ENCODE data around the gene RMI2.
"Not testable (repeated sequence)": the region's sequence is repeated elsewhere in the genome, so short reads cannot be mapped to it uniquely, and the experiment has no call there.

Gene RMI2

DNA sequence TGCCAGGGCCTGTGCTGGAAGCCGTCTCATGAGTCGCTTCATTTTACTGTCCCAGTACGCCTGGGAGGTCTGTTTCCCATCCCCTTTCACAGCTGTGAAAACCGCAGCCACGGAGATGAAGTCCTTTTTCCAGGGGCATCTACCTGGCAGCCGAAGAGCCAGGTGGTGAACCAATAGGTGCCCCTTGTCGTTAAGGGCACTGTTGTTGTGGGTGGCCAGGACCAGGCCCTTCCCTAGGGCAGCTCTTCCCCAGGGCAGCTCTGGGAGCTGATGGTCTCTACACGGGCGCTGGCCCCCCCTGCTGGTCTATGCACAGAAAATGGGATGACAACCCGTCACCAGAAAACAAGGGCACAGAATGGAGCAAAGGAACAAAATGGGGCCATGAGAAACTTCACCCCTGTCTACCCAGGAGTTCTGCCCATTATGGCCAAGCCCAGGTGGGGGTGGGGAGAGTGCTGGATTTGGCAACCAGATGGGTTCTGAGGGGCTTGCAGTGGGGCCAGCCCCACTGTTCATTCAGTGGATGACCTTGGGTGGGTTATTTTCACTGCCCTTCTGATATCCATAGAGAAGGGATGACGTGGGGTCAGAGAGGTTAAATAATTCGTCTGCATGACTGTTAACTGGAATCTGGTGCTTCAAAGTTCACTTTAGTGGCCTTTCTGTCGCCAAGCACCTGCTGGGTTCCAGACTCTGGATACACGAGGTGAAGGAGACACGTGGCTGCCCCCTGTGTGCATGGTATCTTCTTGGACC lies 11.5 kb downstream of the RMI2 start:
- DNase-seq, result peak; percentile 7

DNA sequence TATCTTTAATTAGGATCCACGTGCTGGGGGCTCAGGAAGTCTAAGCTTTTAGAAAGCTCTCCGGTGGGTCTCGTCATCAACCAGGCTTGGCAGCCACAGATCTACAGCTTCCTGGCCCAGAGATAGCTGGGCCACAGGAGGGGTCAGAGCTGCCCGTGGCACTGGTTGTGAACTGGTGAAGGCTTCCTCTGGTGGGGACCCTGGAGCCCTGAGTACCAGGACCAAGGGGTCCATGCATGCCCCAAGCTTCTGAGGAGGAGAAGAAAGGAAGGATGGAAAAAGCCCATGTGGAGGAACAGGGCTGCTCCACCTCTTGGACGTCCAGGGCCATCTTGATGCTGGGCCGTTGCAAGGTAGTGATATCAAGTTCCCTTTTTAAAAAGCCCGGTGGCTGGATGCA lies 13.3 kb downstream of the RMI2 start:
- DNase-seq, result no peak

DNA sequence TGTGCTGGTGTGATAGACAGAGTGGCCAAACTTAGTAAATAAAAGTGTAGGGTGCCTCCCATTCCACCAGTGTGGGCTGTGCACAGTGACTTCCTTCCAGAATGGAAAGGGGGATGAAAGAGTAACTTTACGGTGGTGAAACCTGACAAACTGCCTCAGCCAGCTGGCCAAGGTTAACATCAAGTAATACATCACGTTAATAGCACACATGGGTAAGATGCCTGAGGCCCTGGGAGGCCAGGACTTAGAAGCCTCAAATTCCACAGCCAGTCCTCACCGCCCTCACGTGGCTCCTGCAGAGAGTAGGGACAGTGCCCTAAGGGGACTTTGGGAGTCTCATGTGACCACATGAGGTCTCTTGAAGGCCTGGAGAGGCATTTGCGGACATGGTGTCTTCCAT lies 14.1 kb downstream of the RMI2 start:
- no peak for DNase-seq

DNA sequence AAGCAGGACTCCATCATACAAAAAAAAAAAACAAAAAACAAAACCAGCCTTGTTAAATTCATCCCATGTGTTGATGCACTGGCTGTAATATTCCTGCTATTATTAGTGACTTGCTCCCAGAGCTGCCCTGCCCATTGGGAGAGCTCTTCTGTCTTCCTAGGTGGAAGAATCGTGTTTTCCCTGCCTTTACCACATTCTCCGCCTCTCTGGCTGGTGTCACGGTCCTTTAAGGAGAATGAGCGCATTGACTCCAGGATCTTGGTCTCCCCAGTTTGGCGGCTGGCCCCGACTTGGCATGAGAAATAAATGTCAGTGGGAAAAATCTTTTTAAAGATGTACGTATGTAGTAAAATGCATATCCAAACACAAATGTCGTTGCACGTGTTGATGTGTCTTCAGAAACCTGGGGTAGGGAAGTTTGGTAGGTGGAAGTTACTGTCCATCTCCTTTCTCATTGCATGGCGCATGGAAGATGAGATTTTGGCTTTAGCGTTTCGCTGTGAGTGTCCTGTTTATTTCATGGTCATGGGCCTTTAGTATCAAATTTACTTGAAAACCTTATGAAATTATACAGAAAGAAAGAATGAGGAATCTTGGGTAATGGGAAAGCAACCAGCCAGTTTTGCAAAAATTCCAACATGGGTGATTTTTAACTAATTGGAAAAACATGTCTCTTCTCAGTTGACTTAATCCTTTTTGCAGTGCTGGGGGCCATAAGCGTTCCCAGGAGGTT lies 15.5 kb downstream of the RMI2 start:
- no peak for DNase-seq

DNA sequence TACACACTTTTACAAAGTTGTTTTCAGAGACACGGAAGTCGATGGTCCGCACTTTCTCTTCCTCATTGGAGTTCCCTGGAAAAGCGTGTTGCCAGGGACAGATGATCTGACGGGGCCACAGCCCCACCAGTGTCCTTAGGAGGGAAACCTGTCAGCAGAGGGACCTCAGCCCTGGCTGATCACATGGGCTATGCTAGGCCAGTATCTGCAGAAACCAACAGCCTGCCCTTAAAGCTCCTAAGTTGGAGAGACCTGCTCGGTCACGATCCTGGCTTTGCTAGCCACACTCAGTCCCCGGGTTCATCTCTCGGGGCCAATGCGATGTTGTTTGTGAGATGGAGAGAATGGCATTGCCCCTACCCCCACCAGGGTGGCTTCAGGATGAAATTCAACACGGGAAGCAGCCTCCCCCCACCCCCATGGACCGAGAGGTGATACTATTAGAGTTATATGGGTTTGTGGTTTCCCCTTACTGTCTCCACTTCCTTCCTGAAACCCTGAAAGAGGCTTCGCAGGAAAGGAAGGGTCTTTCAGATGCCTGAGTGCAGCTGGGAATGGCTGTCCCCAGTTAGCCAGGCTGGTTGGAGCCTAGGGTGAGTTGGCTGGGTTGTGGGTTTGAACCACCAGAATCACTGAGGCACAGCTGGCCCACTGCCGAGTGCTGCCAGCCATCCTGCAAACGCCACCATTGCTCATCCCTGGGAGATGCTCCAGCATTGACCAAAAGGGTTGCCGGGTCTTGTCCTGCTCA lies 16.6 kb downstream of the RMI2 start:
- no peak for DNase-seq

DNA sequence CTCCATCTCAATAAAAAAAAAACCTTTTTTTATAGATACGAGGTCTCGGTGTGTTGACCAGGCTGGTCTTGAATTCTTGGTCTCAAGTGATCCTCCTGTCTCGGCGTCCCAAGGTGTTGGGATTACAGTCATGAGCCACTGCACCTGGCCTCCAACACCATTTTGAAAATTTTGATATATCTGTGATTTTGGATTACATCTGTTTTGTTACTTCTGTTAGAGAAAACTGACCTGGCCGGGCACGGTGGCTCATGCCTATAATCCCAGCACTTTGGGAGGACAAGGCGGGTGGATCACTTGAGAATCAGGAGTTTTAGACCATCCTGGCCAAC lies 18.6 kb downstream of the RMI2 start:
- no peak for DNase-seq

DNA sequence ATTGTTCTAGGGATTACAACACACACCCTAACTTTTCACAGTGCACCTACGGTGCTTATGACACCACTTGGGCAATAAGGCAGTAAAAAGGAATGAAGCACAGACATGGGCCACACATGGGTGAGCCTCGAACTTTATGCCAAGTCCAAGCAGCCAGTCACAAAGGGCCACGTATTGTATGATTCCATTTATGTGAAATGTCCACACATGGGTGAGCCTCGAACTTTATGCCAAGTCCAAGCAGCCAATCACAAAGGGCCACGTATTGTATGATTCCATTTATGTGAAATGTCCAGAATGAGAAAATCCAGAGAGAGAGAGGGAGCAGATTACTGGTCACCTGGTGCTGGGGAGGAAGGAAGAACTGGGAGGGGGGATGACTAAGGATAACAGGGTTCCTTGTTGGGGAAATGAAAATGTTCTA lies 22.2 kb downstream of the RMI2 start:
- no peak for DNase-seq

DNA sequence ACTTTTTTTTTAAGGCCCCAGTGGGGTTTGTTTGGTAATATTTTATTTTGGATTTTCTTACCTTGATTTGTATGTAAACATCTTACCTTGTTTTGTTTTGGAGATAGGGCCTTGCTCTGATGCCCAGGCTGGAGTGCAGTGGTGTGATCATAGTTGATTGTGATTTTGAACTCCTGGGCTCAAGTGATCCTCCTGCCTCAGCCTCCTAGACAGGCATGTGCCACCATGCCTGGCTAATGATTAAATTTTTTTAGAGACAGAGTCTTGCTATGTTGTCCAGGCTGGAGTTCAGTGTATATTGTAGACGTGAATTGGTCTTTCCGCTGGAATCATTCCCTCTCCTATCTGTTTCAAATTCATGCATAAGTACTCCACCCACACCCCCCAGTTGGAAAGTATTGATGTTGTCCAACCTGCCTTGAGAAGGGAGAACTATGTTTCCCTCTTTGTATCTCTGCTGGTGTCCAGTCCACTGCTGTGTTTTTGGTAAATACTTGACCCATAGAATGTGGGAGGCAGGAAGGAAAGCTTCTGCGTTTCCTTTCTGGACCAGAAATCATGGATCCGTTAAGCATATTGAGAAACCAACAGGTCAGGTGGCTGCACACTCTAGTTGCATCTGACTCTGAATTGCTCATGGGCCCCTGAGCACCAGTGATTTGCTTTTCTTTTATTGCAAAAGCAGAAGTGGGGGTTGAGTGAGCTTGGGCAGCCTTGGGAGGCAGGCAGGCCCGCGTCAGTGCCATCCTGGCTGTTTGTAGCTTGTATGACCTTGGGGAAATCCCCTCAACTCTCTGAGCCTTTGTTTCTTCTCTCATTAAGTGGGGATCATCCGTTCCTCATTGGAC lies 25.0 kb downstream of the RMI2 start:
- DNase-seq, result no peak

DNA sequence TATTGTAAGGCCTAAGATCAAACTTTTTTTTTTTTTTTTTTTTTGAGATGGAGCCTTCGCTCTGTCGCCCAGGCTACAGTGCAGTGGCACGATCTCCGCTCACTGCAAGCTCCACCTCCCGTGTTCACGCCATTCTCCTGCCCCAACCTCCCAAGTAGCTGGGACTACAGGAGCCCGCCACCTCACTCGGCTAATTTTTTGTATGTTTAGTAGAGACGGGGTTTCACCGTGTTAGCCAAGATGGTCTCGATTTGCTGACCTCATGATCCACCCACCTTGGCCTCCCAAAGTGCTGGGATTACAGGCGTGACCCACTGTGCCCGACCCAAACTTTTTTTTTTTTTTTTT lies 25.6 kb downstream of the RMI2 start:
- DNase-seq, result not testable (repeated sequence)

DNA sequence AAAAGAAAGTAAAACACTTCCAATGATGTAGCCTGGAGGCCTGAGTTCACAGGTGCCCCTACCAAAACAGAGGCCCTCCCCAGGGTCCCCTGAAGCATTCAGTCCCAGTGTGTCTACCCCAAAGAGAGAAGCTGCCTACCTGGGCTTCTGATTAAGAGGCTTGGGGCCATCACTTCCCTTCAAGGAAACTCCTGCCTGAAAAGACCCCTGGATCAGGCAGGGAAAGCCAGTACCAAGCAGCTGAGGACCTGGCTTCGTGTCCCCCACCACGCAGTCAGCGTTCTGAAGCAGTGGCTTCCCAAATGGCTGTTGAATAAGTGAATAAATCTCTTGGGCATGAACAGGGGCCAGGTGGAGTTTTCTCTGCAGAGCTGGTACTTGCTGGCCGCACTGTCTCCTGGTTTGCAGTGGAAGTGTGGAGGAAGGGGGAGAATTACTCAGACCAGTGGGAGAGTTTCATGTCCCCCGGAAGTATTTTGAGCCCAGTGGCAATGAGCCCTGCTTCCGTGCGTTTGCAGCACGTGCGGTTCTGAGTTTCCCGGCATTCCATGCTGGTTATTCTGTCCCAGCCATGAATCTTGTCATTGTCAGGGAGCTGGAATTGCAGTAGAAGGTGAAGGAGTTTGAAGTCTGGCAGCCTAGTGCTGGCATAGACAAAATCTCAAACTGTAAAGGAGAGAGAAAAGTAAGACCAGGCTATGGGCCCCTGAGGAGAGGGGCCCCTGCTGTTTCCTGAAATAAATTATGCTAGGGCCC lies 27.0 kb downstream of the RMI2 start:
- no peak for DNase-seq

DNA sequence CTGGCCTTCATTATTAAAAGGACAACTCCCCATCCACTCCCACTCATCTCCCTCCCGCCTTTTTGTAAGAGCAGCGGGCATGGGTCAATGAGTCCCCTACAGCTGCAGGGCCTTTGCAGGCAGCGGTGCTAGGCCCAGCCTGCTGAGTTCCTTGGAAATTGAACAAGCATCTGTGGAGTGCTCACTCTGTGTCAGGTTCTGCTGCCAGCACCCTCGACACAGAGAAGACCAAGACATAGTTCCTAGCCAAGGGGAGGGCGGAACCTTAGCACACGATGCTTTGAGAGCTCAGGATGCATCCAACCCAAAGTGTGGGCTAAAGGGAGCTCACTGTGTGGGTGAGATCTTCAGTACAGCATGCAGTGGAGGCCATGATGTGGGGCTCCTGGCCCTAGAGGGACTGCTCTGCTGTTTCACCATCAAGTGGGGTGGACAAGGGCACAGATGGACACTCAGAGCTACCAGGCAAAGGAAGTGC lies 27.6 kb downstream of the RMI2 start:
- no peak for DNase-seq

DNA sequence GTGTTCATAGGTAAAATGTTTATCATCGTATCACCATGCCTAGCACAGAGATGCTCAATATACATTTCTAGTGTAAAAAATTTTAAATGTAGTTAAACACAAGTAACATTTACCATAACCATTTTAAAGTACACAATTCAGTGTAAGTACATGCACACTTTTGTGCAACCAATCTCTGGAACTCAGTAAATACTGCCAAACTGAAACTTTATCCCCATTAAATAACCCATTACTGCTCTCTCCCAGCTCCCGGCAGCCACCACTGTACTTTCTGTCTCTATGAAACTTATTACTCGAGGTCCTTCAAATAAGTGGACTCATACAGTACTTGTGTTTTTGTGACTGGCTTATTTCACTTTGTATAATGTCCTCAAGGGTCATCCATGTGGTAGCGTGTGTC lies 29.0 kb downstream of the RMI2 start:
- DNase-seq, result no peak

DNA sequence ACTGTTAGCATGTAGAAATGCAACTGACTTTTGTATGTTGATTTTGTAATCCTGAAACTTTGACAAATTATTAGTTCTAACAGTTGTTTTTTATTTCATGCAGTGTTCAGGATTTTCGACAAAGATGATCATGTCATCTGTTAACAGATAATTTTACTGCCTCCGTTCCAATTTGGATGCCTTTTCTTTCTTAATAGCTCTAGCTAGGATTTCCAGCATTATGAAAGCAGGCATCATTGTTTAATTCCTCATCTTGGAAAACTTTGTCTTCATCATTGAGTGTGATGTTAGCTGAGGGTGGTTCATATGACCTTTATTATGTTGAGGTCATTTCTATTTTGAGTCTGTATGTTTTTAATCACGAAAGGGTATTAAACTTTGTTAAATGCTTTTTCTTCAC lies 31.9 kb downstream of the RMI2 start:
- no peak for DNase-seq

DNA sequence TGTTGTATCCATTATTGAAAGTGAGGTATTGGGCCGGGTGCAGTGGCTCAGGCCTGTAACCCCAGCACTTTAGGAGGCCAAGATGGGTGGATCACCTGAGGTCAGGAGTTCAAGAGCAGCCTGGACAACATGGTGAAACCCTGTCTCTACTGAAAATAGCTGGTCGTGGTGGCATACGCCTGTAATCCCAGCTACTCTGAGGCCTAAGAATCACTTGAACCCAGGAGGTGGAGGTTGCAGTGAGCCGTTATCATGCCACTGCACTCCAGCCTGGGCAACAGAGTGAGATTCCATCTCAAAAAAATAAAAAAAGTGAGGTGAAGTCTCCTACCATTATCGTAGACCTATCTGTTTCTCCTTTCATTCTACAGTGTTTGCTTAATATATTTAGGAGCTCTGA lies 33.7 kb downstream of the RMI2 start:
- not testable (repeated sequence) for DNase-seq

DNA sequence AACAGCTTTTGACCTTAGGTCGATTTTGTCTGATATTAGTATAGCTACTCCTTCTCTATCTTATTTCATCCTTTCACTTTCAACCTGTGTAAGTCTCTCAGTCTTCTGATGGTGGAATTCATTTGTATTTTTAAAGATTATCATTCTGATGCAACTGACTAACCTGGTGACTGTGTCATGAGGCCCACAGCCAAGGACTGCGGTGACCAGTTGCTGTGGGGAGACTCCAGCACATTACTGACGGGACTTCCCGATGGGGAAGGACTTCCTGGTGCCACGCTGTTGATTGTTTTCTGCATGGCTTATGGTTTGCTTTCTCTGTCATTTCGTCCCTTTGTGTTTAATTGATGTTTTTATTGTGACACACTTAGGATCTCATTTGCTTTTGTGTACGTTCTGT lies 34.2 kb downstream of the RMI2 start:
- DNase-seq, result no peak

DNA sequence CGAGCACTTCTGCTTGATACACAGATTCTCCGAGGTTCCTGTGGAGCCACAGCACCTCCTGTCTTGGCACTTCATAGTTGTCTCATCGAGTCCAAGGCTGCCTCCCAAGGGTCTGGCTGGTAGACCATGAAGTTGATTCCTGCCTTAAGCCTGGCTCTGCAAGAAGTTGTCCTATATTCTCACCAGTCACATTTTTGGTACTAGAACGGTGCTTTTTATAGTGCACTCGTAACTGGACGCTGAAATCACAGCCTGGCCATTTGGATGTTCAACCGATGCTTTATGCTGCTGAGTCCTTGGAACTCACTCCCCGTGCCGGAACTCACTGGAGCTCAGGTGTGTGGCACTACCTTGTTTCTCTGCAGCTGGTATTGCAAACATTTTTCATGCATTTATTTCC lies 35.6 kb downstream of the RMI2 start:
- DNase-seq, result no peak

DNA sequence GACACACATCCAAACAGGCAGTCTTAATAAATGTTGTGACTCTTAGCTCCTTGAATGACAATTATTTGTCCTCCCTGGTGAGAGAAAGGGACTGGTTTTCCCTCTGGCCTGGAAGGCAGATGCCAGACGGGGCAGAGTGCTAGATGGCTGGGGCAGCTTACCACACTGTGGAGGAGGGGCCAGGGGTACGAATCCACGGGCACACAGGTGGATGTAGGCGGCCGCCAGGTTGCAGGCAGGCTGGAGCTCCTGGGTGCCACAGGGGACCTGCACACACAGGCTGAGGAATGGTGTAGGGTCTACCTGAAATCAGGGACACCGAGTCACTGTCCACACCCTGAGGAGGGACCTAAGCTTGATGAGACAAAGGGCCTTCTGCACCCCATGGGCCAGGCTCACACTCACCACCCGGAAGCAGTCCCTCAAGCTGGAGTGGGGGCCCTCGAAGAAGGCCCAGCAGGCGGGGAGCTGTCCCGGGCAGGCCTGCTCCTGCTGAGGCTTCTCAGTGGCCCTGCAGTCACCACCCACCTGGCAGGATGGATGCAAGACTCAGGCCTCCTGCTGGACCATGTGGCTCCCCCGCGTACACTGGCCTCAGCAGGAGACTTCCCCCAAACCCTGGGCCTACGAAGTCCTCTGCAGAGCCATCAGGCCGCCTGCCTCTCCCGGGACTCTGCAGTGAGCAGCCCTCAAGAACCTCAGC lies 38.4 kb downstream of the RMI2 start:
- no peak for DNase-seq

DNA sequence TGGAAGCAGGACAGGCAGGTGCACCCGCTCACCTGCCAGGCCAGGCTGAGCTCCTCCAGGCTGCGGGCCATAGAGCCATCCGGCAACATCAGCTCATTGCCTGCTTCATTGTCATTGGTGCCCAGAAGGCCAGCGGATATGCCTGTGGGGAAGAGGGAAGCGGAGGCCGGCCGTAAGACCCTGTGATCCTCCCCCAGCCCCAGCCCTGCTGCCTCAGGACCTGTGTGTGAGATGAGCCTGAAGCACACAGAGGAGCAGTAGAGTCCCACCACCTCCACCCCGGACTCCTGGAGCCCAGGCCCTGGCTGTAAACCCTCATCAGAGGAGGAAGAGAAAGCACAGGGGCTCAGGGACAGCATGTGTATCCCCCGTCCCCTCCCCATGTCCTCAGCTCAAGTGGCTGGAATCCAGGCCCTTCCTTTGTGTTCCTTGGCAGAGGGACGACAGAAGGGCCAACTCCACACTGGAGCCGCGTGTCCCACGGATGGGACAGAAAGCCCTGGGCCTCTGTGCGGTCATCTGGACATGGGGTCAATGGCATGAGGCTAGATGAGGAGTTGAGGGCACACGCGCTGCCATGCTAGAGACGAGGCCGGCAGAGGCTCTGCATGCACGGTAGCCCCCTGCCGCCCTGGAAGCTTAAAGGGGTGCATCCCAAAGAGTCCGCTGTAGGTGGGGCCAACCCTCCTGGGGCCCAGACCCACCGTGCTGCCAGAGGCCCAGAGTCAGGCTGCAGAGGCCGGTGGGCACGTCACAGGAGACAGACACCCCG lies 39.1 kb downstream of the RMI2 start:
- no peak for DNase-seq

DNA sequence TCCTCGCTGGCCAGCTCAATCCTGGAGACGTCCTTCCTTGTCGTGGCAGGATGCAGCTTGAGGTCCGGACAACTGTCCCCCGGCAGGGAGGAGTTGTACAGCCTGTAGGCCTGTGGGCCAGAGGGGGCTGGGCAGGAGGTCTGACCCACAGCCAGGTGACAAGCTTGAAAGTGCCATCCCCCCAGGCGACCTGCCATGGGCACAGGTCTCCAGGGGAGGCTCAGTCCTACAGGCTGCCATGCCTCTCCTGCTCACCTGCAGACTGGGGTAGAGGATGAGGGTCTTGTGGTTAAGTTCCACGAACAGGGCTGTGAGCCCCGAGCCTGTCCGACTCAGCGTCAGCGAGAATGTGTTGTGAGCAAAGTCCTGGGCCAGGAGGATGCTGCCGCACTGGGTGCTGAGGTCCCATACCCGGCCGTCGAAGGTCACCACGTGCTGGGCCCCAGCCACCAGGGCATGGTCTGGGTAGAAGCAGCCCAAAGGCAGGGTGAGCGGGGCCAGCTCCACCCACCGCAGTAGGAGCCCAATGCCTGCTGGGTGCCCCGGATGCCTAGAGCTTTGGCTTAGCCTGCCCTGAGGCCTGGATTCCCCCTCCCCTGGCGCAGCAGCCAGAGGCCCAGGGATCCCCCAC lies 39.8 kb downstream of the RMI2 start:
- no peak for DNase-seq

DNA sequence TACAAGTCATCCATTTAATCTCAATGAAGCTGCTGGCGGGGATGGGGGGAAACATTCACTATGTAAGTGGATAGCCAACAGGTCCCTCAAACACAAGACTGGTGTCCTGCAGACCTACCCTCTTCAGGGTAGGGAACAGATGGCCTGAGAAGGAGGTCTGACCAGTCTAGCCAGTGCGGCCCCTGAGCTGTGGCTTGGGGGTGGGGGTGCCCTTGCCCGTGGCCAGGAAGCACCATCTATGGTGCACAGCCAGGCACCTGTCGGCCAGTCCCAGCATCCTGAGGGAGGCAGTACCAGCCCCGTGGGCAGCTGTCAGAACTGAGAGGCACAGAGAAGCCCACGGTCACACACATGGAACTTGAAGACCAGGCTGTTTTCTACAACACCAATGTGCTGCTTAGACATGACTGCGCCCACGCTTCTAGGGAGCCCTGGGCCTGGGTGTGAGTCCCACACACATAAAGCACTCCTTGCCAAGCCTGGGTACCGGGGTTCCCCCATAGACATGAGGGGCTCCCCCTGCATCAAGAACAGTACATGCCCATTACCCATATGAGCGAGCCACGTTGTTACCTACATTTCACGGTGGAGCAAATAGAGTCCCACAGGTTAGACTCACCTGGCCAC lies 40.9 kb downstream of the RMI2 start:
- no peak for DNase-seq
